Putamen (tissue), 1 donor: ENCODE data around the gene CLNK.

Experiments used
- DNase-seq: peaks from one replicate; pipeline ENCODE4 v3.0.0-alpha.2; 2016; ENCODE audit warnings: low spot score

Gene CLNK, protein sequence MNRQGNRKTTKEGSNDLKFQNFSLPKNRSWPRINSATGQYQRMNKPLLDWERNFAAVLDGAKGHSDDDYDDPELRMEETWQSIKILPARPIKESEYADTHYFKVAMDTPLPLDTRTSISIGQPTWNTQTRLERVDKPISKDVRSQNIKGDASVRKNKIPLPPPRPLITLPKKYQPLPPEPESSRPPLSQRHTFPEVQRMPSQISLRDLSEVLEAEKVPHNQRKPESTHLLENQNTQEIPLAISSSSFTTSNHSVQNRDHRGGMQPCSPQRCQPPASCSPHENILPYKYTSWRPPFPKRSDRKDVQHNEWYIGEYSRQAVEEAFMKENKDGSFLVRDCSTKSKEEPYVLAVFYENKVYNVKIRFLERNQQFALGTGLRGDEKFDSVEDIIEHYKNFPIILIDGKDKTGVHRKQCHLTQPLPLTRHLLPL

DNA sequence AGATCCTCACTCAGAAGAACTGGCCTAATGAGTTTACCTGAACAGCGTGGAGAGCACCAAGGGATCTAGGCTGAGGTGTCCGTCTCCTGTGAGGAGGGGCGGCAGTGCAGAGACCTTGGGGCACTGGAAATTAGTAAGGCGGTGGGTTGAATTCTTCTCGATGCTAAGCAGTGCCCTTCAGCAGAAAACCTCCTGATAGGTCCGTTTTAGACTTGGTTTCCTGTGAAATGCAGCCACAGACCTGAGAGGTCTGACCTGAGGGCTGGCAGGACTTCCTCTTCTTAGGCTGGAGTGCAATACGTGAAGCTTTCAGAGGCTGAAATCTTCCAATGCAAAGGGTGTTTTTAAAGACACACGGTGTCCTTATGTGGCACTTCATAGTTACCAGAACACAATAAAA lies at the start of gene CLNK:
Gene CLNK, minus strand, starts transcription at position 138 of the 400 bp plus-strand sequence. CDS start 16,899 bp downstream, outside the sequence.
- no peak for DNase-seq

DNA sequence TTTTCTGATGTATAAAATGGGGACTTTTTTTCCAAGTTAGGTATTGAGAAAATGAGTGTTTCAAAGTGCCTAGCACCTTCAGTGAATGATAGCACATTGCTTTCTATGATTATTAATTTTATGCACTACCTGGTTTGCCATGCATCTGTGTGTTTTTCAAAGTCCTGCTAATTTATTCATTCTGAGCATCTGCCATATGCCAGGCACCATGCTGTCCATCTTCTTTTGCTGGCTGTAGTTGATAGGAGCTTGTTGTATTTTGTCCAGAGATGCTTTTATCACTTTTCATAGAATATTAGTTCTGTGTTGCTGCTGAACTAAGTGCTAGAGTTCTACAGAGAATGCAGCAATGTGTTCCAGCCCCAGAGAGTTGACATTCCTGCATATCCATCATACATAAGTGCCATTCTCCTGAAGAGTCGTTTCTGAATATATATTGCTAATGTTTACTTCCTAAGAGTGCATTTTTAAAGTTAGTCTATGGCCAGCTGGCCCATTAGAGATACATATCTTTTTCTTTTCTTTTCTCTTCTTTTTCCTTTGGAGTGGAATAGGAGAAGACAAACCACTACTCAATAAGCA lies 49.0 kb upstream of the CLNK start:
- no peak for DNase-seq

GRCh38 chr4:10732914-10733415 lies 48.4 kb upstream of the CLNK start:
- DNase-seq: no peak

GRCh38 chr4:10732235-10732913 lies 47.8 kb upstream of the CLNK start:
- DNase-seq: no peak

DNA sequence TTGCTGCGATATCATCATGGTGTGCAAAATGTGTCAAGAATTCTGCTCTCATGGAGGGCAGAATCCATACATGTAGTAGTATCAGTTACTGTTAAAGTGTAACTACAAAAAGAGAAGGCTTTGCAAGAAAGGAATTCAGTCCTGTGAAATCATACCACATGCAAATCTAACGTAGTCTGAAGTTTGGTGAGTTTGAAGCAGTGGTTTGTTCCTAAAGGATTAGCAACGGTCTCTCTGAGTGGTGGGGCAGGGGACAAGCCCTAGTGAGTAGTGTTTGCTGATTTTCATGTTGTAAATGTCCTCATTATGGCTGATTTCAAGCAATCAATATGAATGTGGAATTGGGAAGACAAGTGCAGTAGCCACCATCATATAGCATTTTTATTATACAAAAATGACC lies 47.1 kb upstream of the CLNK start:
- no peak for DNase-seq

DNA sequence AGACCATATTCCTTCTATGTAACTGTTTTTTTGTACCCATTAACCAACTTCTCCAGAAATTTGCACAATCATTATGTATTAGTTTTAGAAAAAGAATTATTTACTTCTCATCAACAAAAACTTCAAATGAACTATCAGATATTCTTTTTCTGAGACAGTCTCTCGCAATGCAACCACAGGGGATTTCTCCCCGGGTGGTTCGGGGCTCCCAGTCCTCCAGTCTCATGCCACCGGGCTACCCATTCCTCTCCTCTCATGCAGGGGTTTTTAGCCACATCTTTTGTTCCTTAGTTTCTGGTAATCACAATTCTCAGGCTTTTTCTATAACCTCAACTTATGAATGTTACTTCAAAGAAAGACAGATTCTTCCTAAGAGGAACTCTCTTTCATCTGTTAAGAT lies 46.6 kb upstream of the CLNK start:
- DNase-seq: no peak

DNA sequence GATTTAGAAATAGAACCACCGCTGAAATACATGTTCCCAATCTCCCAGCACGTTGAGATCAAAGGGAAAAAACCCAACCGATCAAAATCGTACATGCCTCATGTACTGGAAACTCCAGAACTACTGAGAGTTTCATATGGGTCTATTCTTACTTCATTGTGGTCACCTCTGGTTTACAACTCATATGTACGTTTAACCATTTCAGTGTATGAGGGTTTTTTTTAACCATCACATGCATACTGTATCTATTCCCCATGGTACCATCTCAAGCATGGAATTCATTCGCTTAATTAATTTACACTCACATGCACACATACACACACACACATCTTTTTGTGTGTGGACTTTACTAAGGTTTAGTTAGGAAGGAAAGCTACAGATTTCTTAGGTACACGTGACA lies 46.0 kb upstream of the CLNK start:
- no peak for DNase-seq

DNA sequence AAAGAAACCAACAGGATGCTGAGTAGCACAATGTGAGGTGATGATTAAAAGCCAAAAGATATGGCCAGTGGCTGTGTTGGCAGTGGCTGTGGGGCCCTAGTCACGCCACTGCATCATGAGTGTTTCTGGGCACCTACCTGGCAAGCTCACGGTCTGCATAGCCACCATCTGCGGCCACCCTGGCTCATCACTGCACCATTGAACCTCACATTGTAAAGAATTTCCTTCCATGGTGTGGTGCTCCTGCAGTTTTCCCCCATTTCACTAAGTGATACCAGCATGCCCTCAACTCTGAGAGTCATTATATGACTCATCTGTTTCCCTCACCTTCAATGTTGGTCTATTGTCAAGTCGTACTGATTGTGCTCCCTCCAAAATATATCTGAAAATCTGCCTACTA lies 45.5 kb upstream of the CLNK start:
- no peak for DNase-seq

DNA sequence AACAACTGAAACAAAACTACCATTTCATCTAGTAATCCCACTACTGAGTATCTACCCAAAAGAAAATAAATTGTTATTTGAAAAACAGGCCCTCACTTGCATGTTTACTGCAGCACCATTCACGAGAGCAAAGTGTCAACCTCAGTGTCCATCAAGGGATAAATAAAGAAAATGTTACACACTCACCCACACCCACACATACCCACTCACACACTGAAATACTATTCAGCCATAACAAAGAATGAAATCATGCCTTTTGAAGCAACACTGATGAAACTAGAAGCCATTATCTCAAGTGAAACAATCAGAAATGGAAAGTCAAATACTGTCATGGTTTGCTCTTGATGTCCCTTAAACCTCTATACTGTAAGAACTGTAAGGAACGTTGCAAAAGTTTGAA lies 44.8 kb upstream of the CLNK start:
- DNase-seq: no peak

GRCh38 chr4:10728016-10728415 lies 43.4 kb upstream of the CLNK start:
- DNase-seq: no peak

GRCh38 chr4:10727140-10727880 lies 42.7 kb upstream of the CLNK start:
- no peak for DNase-seq

DNA sequence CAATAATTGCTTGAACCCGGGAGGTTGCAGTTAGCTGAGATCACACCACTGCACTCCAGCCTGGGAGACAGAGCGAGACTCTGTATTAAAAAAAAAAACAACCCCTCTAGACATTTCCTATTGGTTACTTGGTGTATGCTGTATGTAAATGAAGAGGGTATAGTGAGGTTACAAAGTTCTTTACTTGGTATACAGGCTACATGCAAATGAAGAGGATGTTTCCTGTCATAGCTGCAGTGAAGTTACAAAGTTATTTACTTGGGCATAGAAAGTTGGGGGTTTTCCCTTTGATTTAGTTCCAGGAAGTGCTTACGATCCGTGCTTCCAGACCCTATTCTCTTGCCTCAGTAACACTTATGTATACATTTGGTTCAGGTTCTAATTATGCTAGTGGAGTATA lies 38.4 kb upstream of the CLNK start:
- no peak for DNase-seq

- no peak for DNase-seq
These were observed 37.0 kb upstream of the CLNK start for GRCh38 chr4:10721616-10722015.

DNA sequence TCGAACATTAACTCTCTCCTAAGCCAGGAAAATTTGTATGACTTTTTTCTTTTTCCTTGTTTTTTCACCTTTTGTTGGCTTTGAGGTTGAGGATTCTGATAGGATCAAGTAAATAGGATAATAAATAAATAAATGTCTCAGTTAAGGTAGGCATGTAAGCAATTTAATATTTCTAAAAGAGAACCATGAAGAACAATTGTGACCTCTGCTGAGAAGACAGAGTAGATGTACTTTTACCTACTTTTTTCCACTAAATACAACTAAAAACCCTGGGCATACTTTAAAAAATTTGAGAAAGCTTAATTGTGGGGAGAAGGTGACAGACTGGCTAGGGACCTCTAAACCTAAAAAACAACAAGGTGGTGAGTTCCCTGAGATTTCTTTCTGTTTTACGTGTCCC lies 31.6 kb upstream of the CLNK start:
- no peak for DNase-seq

DNA sequence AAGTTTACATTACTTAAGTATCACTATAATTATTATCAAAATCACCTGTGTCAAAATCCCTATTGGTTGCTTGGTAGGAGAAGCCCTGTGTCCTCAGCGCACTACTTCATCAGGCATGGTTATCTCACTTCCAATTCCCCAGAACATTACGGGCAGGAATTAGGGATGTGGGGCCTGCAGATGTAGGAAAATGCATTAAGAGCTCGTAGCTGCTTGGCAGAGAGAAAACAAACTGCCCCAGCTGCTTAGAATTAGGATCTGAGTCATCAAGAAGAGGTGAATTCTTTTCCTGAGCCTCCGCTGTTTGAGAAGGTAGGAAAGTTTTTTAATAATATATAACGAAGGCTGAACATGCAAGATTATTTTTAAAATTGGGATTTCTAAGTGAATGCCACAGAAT lies 31.1 kb upstream of the CLNK start:
- DNase-seq: no peak

DNA sequence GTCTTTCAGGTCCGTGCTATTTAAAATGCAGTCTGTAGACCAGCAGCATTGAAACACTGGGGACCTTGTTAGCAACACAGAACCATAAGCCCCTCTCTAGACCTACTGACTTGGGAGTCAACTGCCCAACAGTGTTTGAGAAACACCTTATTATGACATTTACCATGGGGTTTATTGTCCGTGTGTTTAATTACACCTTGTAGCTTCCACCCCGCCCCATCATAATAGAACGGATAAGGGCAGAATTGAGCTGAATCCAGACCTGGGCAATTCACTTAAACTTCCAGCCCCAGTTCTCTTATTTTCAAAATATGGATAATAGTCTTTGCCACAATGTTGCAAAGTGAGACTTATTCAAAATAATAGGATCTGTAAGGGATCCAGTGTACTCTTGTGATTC lies 30.6 kb upstream of the CLNK start:
- DNase-seq: no peak

- no peak for DNase-seq
These were observed 29.0 kb upstream of the CLNK start for GRCh38 chr4:10713591-10713990.

DNA sequence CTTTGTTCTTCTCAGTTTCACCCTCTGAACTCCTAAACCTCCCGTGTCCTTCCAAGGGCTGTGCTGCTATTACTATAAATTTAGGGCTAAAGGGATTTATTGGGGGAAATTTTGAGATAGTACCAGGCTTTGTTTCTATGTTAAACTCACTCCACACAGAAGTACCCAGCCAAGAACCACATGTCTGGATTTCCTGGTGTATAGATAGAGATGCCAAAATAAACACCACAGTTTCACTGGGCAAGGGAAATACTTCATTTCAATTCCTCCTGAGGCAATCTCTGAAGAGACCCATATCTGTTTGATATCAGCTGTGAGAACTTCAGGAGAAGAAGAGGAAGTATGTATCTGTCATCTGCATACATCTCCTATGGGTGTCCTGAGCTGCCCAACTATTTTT lies 21.7 kb upstream of the CLNK start:
- DNase-seq: no peak

- DNase-seq: no peak
These were observed 19.9 kb upstream of the CLNK start for GRCh38 chr4:10704430-10704810.

DNA sequence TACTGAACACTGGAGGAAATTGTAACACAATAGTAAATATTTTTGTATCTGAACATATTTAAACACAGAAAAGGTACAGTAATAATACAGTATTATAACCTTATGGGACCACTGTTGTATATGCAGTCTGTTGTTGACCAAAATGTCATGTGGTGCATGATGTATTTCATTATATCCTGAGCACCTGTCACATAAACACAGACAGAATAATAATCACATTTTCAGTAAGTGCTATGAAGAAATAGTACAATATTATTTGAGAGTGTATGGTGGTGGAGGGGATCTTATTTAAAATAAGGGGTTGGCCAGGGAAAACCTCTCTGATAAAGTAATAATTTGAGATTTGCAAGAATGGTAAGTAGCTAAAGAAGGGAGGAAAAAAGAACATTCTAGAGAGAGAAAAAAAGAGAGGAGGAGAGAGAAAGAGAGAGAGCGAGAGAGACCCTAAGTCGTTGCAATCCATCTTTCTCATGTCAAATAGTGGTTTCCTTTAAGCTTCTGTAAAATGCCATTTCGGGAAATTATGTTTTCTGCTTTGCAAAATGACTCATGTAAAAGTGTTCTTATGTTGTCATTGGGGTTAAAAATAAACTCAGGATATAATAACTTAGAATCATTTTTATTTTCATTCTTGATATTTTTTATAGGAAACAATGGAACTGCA lies 19.3 kb upstream of the CLNK start:
- no peak for DNase-seq

DNA sequence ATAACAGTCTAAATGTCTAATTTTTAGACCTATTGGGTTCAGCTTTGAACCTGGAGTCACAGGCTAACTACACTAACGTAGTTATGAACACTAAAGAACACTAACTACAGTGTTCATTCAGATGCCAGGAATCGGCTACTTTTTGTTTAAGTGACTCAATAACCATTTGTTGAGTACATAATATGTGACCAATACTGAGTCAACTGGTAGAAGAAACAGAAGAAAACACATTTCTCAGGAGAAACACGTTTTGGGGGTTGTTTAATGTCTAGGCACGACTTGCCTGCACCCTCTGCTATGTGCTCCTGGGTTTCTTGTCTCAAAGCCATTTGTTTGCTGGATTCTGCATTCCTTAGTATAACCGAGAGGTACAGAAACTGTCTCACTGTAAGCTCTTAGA lies 18.6 kb upstream of the CLNK start:
- DNase-seq: no peak
